Spleen (tissue), 11 donors: ENCODE data around the gene PEX14. TPM values are rescaled to one million over a fixed set of nuclear protein-coding genes. Genes with fewer than 3 reads are reported as not detected.

Experiments used
- DNase-seq: peaks from one replicate; pipeline ENCODE4 v3.0.0-alpha.2; 2020
- H3K27ac ChIP-seq, 8 donors: fragments of 200-600 bp; sonication (generic) in 7 of 8; 1 replicate in 4 of 8; 2 replicates in 4 of 8; pipeline versions ENCODE4 v1.5.0 to v1.8.0; 2016 to 2021; ENCODE audit warnings: inconsistent platforms in 4 of 8, mild to moderate bottlenecking in 4 of 8, moderate library complexity in 1 of 8
- H3K27me3 ChIP-seq, 7 donors: fragments of 200-600 bp; sonication (generic) in 6 of 7; replicated peaks in 1 of 7; 1 replicate in 4 of 7; 2 replicates in 3 of 7; pipeline versions ENCODE4 v1.5.0 to v1.8.0; 2016 to 2021; ENCODE audit warnings: inconsistent platforms in 3 of 7, mild to moderate bottlenecking in 1 of 7
- H3K36me3 ChIP-seq, 6 donors: fragments of 200-600 bp; sonication (generic) in 5 of 6; 1 replicate in 4 of 6; 2 replicates in 2 of 6; pipeline versions ENCODE4 v1.5.0 to v1.8.0; 2016 to 2021; ENCODE audit warnings: inconsistent platforms in 2 of 6
- H3K4me1 ChIP-seq, 6 donors: fragments of 200-600 bp; sonication (generic) in 5 of 6; 1 replicate in 3 of 6; 2 replicates in 3 of 6; pipeline versions ENCODE4 v1.5.0 to v1.8.0; 2016 to 2021; ENCODE audit warnings: inconsistent platforms in 3 of 6
- H3K4me3 ChIP-seq, 8 donors: fragments of 200-600 bp; sonication (generic) in 7 of 8; 1 replicate in 4 of 8; 2 replicates in 4 of 8; pipeline versions ENCODE4 v1.5.0 to v1.8.0; 2016 to 2021; ENCODE audit warnings: inconsistent platforms in 4 of 8, mild to moderate bottlenecking in 4 of 8, moderate library complexity in 2 of 8
- H3K9me3 ChIP-seq, 8 donors: fragments of 200-600 bp; sonication (generic) in 7 of 8; 1 replicate in 4 of 8; 2 replicates in 4 of 8; pipeline versions ENCODE4 v1.5.0 to v1.8.0; 2016 to 2021; ENCODE audit warnings: inconsistent platforms in 4 of 8
- CTCF ChIP-seq, 11 experiments: fragments of 200-600 bp in 7 of 11; fragments of 450-650 bp in 4 of 11; sonication (generic) in 4 of 11; IDR thresholded peaks in 8 of 11; conservative IDR thresholded peaks in 3 of 11; 1 replicate in 7 of 11; 2 replicates in 4 of 11; pipeline versions ENCODE4 v1.4.0 to v1.8.0; 2016 to 2021; ENCODE audit warnings: antibody characterized with exemption in 11 of 11, inconsistent platforms in 4 of 11, mild to moderate bottlenecking in 1 of 11
- POLR2A ChIP-seq, 3 donors: fragments of 450-650 bp; IDR thresholded peaks; one replicate each; pipeline ENCODE4 v1.5.1; 2017; ENCODE audit warnings: antibody characterized with exemption in 3 of 3, mild to moderate bottlenecking in 1 of 3
- POLR2AphosphoS5 ChIP-seq, 3 donors: sonication (generic); formaldehyde crosslinking; IDR thresholded peaks; one replicate each; pipeline ENCODE4 v1.5.1; 2017; ENCODE audit warnings: antibody characterized with exemption in 3 of 3
- WGBS, 5 donors: extraction: QIAGEN DNeasy Blood & Tissue Kit in 3 of 5; methylation state at CpG; one replicate each; pipeline versions ENCODE4 v1.1.5 to v1.1.7; 2013 to 2018; 5-methylcytosine and 5-hydroxymethylcytosine counted together
- intact Hi-C: fragments of 100-400 bp; cut with DNase I; formaldehyde crosslinking; loops from one replicate; pipeline ENCODE4 v1.15.0; 2023; ENCODE audit warnings: low total_unique reads
- polyA plus RNA-seq, 3 donors: library from polyadenylated mRNA; stranded (reverse); fragments of 200-250 nt; gene quantifications; one replicate each; pipeline ENCODE4 v1.2.1, GENCODE V29; 2013
- total RNA-seq, 7 donors: library from RNA; depleted of rRNA in 3 of 7; stranded (reverse); fragments of >200 nt in 3 of 7; fragmentation: NEBNext Ultra II Directional in 4 of 7; extraction: Animal tissue kit (Norgen Biotek cat#: 25700) in 4 of 7; gene quantifications; one replicate each; pipeline versions ENCODE4 v1.1.0 to v1.2.1, GENCODE V29; 2016 to 2021
- donor health status: healthy with polysubstance abuse.
- donor health status: DM: no; HTN: no; CAD: no; lungs with moderate emphysema.
- donor health status: DM: no; HTN: no; CAD: no.
- donor health status: Bipolar disorder and iron deficiency.
- donor health status: healthy.
- donor health status: DM: no; HTN: no; CAD: no.
- donor health status: DM: yes; HTN: yes; CAD: no.

Gene PEX14
- total and polyA plus RNA-seq, 10 donors: 9.3 to 19.7 (median 12.1) TPM

- H3K4me1 ChIP-seq: peaks cover 0 to 48% (median 1%) of the 10 kb centered on the region in 6 donors
- H3K27me3 ChIP-seq: peaks cover 0 to 3% (median 0%) of the 10 kb centered on the region in 7 donors
- peaks cover 0 to 4% (median 0%) of the 10 kb centered on the region in 6 donors for H3K36me3 ChIP-seq
- intact Hi-C loops: no loop called here
- no peaks in the 10 kb centered on the region for H3K9me3 ChIP-seq
- TF ChIP-seq POLR2A (IDR thresholded peaks at IDR 0.05) (no peak), POLR2AphosphoS5 (IDR thresholded peaks at IDR 0.05) (no peak), CTCF (IDR thresholded peaks at IDR 0.05 in 8 of 11, conservative IDR thresholded peaks at IDR 0.05 in 3 of 11) (no peak)
- no peak overlapping the region for H3K27ac ChIP-seq
- WGBS, 5 donors: 69 to 82% (median 79%) methylated on average over 26 to 27 of the region's 27 CpGs
- H3K4me3 ChIP-seq: no peak overlapping the region
- DNase-seq: no peak
Measured at GRCh38 chr1:10671622-10672342, 197.0 kb downstream of the PEX14 start.

GRCh38 chr1:10672343-10673050 lies 197.7 kb downstream of the PEX14 start:
- peaks cover 0 to 3% (median 0%) of the 10 kb centered on the region in 7 donors for H3K27me3 ChIP-seq
- 80 to 86% (median 84%) methylated on average over 35 of the region's 35 CpGs for WGBS, 5 donors
- intact Hi-C loops: no loop called here
- no peak for TF ChIP-seq CTCF (IDR thresholded peaks at IDR 0.05 in 8 of 11, conservative IDR thresholded peaks at IDR 0.05 in 3 of 11)
- no peak for TF ChIP-seq POLR2A (IDR thresholded peaks at IDR 0.05)
- no peak for TF ChIP-seq POLR2AphosphoS5 (IDR thresholded peaks at IDR 0.05)
- H3K9me3 ChIP-seq: no peaks in the 10 kb centered on the region
- peaks cover 0 to 4% (median 0%) of the 10 kb centered on the region in 6 donors for H3K36me3 ChIP-seq
- H3K27ac ChIP-seq: no peak overlapping the region
- H3K4me3 ChIP-seq: no peak overlapping the region
- peaks cover 0 to 46% (median 0%) of the 10 kb centered on the region in 6 donors for H3K4me1 ChIP-seq
- DNase-seq: no peak

- Histone ChIP-seq H3K9me3 (no peaks in the 10 kb centered on the region), H3K4me3 (no peak overlapping the region), H3K27ac (no peak overlapping the region), H3K36me3 (peaks cover 0 to 4% (median 0%) of the 10 kb centered on the region in 6 donors), H3K27me3 (peaks cover 0 to 3% (median 0%) of the 10 kb centered on the region in 7 donors), H3K4me1 (peaks cover 0 to 45% (median 0%) of the 10 kb centered on the region in 6 donors)
- WGBS, 5 donors: 88 to 93% (median 92%) methylated on average over 19 of the region's 19 CpGs
- no peak for DNase-seq
- intact Hi-C loops: no loop called here
- TF ChIP-seq POLR2AphosphoS5 (IDR thresholded peaks at IDR 0.05) (no peak), POLR2A (IDR thresholded peaks at IDR 0.05) (no peak), CTCF (IDR thresholded peaks at IDR 0.05 in 8 of 11, conservative IDR thresholded peaks at IDR 0.05 in 3 of 11) (no peak)
Measured at GRCh38 chr1:10673109-10673711, 198.5 kb downstream of the PEX14 start.
